GM18873 (cell line): ENCODE data around the gene SATB1.

Experiments used
- ATAC-seq: cut with Tn5 transposase; IDR thresholded peaks from one replicate; pipeline ENCODE4 v1.9.1; 2021; ENCODE audit warnings: mild to moderate bottlenecking, moderate library complexity, moderate number of reproducible peaks; ENCODE audit not compliant: unreplicated experiment, low FRiP score

Gene SATB1

DNA sequence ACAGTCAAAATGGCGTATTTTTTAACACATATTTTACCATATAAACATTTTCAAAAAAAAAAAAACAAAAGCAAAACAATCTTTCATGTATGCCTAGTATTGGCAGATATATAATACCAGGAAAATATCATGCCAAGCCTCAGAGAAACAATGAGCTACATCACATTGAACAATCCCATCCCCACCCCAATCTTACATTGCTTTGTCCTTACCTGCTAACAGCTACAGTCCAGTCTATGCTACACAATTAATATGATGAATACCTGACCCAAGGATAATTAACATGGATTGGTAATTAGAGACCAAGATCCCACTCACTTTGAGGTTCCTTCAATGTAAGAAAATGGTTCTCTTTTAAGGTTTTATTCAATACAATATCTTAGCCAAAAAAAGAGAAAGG lies 7.6 kb upstream of the SATB1 start:
- no peak for ATAC-seq

DNA sequence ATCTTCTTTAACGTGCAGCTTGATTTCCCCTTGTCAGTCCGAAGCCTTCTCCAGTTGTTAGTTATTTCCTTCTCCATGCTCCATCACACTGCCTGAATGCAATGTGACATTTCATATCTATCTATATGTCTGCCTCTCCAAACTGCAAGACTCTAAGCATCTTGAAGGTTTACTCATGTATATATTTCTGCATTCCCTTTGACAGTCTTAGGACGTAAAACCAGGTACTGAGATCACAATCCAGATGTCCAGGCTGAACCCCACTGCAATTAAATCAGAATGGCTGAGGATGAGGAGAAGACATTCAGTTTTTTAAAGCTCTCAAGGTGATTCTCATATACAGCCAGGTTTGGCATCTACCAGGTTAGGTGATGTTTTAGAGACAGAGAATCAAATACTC lies 6.1 kb upstream of the SATB1 start:
- ATAC-seq = no peak

DNA sequence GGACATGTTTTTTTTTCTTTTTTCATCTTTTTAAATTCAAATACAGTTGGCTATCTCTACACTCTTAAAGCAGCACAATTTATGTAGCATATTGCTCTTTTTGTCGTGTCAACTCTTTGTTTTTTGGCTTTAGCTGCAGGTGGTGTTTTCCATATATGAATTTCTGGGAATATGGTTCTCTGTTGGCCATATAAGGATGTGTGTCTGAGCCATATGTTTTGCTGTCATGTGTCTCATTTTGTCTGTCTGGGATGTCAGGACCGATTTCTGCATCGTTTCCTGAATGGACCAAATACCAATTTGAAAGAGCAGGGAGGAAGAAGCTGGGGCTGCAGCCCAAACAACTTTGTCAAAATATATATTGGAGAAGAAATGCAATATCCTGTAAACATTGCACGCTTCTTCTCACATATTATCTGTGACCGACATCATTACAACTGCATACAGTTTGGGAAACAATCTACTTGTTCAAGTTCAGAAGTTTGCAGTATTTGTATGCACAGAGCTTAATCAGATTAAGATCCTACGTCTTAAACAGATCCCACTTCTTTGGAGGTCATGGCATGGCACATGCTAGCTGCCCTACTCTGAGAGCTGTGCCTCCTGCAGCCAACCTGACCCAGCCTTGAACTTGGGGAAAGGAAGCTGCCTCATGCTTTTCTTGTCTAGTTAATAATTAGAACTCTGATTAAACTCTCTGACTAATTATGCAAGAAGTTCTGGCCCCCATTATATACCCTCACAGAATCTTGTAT lies 4.0 kb upstream of the SATB1 start:
- no peak for ATAC-seq

DNA sequence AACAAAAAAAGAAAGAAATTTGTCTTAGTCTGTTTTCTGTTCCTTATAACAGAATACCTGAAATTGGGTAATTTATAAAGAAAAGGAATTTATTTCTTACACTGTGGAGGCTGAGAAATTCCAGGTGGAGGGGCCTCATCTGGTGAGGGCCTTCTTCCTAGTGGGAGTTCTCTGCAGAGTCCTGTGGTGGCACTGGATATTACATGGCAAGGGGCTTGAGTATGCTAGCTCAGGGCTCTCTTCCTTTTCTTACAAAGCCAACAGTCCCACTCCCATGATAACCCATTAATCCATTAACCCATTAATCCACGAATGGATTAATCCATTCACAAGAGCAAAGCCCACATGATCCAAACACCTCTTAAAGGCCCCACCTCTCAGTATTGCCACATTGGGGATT lies 2.9 kb upstream of the SATB1 start:
- ATAC-seq = no peak

DNA sequence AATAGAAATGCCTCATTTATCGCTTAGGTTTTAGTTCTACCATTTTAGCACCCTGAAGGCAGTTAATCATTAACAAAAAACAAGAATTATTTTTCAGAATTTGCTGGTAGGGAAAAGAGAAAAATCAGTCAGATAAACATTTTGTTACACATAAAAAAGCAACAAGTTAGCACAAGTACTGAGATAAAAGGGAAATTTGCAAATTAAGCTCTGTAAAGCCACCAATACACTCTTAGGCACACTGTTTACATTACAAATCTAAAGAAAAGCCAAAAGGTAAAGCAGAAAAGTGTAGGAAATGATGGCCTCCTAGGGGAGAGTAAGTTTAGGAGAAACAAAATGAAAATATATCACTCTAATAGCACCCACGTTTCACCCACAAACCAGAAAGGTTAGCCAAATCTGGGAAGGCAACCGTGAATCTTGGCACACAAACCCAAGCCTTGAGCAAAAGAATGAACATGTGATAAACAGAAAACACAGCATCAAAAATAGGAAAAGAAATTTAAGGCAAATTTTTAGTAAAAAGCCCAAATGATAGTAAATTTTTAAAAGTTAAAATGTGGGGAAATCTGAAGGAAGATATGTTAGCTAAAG lies 1.6 kb upstream of the SATB1 start:
- ATAC-seq = no peak

DNA sequence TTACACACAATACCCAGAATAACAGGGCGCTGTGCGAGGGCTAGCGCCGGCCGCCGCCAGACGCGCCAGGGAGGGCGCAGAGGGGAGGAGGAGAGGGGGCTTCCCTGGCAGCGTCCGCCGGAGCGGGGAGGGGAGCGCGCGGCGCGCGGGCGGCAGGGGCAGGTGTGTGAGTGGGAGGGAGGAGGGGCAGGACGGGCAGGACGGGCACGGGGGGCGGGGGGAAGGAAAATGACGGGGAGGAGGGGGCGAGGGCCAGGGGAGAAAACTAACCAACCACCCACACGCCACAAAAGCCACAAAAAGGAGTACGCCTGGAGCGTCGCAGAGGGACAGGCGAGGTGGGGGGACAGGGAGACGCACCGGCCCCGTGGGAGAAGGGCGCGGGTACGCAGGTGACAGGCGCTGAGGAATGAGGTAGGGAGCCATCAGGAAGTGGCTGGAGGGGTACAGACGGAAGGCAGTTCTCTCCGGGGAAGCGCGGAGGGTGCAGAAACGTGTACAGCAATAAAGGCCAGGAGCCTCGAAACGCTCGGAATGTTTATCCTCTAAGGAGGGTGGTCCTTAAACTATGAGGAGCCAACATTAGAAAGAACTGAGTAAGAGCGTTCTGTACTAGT lies 610 bp upstream of the SATB1 start:
- no peak for ATAC-seq

DNA sequence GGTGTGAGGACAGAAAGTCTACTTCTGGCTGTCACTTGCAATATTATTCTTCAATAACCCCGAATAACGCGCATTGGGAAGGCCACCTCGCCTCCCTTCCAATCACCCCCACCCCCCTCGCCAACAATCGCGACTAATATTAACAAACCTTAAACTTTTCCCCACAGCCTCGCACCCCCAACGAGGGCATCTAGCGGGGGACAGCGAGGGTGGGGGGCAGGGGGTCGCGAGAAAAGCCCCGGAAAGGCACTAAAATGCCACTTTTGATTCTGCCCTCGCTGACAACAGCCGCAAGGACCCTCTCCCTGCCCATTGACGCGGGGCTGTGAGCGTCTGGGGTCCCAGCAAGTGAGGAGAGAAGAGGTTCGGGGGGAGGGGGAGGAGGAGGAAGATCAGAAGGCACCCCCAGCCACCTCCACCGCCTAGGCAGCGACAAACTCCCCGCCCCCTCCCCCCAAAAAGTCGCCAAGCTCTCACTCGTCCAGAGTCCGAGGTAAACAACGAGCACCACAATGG lies 868 bp downstream of the SATB1 start:
- no peak for ATAC-seq

DNA sequence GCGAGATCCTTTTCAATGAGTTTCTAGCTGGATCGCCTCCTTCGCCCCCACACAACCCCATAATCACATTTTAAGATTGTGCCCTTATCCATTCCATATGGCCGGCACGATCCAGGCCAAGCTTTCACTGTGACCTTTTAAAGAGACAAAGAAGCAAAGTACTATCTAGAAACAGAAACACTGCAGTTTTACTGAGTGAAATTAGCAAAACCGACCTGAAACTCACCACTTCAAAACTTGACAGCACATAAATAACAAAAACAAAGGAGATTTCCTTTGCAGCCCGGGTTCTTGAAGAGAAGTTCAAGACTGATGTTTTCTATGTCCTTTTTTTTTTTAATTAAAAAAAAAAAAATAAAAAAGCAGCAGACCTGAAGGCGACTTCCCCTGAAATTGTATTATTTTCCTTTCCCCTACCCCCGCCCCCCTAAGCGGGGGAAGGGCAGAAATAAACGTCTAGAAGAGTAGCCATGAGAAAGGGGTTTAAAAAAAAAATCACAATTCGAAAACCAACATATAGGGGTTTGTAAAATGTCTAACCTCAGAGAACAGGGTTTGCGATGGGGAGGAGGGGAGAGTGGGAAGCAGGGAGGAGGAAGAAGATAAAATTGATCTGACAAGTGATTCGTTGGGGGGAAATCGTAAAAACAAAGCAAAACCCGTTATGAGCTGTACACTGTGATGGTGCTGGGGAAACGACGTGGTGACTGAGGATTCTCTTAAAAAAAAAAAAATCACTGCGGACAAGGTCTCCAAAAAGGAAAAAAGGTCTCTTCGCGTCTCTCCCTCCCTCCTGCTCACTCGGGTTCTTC lies 1.5 kb downstream of the SATB1 start:
- ATAC-seq = peak; percentile 88

DNA sequence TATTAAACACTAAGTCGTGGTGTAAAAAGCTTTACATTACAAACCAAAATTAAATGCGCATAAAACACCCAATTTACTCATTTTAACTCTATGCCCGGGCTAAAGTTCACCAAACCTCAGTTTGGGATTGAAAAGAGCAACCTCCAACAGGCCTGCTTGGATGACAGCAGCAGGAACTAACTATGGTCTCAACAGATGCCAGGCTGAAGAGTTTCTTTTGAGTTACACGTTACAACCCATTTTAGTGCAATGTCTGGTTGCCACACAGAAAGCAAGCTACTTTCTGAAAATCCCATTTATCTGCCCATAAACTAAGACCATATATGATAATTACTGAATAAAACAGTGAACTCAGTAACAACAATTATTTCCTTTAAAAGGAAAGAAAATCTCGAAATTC lies 2.2 kb downstream of the SATB1 start:
- no peak for ATAC-seq

DNA sequence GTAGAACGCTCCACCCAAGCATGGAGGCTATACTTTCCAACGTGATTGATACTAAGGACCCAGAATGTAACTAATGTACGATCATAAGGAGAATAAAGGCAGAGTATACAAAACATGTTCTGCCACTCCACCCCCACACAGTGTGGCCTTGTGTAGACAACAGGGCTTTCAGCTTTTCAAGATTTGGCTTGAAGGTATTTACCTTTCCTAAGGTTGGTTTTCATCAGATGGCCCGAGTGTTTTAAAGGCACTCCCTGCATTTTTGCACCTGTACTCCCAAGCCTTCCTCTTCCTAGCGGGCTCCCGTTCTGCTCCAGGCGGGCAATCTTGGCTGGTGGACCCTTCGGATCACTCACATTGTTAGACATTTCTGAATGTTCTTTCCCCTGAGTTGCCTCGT lies 4.6 kb downstream of the SATB1 start:
- no peak for ATAC-seq

DNA sequence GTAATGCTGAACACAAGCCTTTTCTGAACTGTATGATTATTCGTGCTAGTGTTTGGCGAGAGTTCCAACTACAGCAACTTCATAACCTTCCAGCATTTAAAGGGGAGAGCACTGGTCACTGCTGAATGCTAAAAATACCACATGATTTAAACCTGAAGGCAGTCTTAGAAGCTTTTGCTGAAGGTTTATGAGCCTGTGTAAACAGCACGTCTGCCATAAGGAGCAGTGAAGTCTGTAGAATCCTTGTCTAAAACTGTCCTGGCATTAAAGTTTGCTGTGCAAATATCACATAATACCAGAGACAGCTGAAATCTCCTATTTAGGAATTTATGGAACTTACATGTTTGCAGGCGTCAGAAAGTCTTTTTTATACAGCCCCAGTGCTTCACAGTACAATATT lies 5.9 kb downstream of the SATB1 start:
- ATAC-seq = no peak

DNA sequence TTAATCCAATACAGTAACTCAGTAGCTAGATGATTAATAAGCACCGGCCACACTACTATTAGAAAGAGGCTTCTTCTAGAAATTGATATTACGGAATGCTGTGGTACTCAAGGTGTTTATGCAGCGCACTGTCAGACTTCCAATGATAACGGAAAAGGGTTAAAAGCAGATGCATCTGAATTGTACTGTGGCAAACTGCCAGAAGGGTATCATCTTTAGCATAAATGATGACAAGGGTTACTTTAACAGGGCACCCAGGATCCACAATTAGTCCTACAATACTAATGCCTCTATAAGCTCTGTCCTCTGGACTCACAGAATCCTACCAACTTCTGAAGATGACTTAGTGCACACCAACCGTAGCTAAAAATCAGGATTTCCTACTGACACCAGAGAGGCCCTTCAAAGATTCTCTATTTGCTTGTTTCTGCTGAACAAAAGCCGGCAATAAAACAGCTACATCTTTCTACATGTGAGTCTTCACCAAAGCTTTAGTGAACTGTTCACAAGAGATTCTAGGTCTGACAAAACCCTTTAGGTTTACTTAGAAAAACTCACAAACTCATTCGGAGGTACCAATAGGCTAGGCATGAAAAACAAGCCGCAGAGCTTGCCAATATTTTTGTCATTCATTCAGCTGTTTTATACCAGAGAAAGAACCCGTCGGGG lies 7.1 kb downstream of the SATB1 start:
- no peak for ATAC-seq

DNA sequence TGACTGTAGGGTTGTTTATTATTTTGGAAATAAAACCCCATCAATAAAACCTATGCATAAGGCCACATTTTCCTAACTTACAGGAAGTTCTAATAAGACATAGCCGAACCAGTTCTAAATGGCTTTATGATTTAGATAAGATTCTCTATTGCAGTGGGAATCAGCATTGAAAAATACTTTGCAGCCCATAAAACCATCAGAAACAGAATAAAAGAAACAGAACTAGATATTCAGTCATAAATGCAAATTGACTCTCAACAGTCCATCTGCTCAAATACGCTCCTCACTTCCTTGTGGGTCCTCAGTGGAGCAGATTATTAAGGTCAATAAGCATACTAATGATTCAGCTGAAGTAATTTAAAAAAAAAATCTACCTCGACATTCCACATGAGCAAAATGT lies 8.8 kb downstream of the SATB1 start:
- no peak for ATAC-seq

DNA sequence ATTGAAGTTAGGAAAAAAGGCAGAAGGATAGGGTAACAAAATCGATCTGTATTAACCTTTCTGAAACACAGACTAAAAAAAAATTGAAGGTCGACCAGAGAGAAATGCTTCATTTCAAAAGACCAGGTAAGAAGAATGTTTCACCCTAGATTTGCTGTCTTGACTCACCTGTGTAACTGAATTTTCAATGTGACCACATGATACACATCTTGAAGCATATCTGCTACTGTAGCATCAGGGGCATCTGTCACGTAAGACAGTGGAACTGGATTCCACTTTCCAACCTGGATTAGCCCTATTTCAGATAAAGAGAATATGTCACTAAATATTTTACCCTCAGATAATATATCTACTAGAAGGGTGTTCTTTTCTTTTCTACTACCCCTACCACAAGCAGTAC lies 9.3 kb downstream of the SATB1 start:
- ATAC-seq = no peak

DNA sequence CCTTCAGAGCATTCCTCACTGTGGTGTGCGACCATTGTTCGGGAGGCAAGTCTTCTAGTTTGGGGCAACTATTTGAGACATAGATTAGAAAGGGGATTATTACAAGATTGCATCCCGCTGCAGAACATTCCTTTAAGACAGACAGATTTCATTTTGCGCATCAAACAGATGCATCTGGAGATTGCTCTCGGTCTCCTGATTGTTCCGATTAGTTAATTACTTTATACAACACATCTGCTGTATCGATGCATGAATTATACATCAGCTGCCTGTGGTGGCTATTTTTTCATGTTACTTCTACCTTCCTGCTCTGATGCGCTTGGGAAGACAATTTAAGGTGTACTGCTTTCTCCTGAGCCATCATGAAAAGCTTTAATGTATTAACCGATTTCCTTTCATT lies 10.0 kb downstream of the SATB1 start:
- ATAC-seq = no peak

DNA sequence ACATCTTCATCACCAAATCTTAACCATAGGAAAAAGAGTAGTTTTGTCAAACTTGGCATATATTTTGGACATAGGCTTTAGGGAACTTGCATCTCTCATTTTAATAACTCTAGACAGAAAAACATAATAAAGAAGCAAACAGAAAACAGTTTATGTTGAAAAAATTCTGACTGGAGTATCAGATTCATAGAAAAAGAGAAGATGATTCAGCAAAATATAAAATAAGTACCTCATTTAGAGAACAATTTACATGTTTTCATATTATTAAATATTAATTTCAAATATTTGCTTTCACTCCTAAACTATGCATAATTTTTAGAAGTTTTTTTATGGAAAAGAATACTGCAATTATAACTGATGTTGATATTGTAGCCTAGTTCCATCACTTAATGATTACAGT lies 12.5 kb downstream of the SATB1 start:
- no peak for ATAC-seq

DNA sequence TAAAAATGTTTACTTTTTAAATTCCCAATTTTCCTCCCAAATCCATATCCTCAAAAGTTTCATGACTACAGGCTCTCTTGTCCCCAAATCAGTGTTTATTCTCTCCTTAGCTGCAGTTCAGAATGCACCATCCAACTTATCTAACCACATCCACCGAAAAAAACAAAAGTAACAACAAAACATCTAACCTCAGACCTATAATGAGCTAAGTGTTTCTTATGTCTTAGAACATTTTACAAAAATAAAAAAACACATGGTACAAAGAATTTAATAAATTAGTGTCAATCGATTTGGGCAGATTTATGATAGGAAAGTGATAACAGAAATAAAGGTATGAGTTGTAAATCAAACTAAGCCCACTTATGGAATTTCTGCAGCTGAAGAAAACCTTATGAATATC lies 13.6 kb downstream of the SATB1 start:
- no peak for ATAC-seq

DNA sequence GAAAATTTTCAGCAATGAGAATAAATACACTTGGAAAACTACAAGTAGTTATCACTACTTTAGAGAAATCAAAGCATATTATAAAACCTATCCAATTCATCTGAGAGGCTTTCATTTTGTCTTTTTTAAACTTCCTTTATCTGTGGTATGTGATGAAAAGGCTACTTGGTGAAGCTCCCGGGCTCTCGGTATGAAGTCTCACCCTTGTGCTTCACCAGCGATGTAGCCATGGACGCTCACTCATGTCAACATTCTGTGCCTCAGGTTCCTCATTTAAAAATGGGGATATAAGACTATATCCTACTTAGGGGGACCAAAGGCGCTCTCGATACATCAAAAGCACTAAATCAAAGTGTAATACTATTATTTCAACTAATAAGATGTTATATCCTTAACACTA lies 14.9 kb downstream of the SATB1 start:
- ATAC-seq = no peak

DNA sequence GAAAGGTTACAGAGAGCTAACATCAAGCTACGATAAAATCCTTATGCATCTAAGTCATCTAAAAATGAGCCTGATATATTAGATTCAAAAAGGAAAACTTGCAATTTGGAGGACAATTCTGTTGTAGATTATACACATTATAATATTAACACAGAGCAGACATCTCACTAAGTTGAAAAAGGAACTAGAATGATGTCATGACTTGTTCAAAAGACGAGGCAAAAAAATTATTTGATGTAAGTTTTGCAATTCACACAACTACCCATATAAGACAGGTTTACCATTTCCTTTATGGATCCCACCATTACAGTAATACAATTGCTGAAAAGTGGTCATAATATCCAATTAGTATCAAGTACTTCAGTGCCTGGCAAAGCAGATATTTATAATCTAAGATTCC lies 15.9 kb downstream of the SATB1 start:
- ATAC-seq = no peak

DNA sequence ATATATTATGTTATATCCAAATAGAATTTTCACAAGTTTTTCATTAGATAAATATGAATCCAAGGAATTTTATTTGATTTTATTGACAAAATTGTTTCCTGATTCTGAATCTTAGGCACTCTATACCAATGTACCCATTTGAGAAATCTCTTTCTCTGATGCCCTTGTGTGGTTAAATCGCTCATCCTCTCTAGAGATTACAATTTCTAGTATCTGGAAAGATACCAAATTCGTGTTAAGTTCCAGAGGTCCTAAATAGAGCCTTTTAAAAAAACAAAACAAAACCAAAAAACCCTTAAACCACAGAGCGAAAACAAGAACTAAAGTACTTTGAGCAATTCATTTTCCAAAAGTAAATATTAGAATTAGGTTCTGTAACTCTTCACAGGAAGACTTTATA lies 20.0 kb downstream of the SATB1 start:
- no peak for ATAC-seq

DNA sequence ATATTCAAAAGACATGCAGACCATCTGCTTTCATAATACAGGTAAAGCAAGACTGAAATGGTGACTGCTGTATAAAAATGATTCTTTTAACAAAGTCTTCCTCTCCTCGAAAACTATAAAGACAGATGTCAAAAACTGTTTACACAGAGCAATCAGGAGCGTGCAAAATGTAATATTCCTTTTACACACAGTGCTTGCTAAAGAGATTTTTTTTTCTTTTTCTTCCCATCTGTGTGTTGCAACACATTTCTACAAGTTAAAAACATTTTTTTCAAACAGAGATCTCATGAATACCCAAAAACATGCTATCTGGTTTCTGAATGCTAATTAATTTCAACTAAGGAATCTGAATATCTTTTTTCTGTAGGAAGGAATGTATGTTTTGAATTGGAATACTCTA lies 22.1 kb downstream of the SATB1 start:
- no peak for ATAC-seq
